ENCODE measurements around the gene LRRC27. TPM values are rescaled to one million over a fixed set of nuclear protein-coding genes. Genes with fewer than 3 reads are reported as not detected.

Gene LRRC27
- total RNA-seq, 2 experiments from 2014 or later, result 2.4 to 2.8 TPM

- intact Hi-C loops (cut with DNase I, micrococcal nuclease), result no loop called here
- TF ChIP-seq, protein P1, sequence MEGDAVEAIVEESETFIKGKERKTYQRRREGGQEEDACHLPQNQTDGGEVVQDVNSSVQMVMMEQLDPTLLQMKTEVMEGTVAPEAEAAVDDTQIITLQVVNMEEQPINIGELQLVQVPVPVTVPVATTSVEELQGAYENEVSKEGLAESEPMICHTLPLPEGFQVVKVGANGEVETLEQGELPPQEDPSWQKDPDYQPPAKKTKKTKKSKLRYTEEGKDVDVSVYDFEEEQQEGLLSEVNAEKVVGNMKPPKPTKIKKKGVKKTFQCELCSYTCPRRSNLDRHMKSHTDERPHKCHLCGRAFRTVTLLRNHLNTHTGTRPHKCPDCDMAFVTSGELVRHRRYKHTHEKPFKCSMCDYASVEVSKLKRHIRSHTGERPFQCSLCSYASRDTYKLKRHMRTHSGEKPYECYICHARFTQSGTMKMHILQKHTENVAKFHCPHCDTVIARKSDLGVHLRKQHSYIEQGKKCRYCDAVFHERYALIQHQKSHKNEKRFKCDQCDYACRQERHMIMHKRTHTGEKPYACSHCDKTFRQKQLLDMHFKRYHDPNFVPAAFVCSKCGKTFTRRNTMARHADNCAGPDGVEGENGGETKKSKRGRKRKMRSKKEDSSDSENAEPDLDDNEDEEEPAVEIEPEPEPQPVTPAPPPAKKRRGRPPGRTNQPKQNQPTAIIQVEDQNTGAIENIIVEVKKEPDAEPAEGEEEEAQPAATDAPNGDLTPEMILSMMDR (IDR thresholded peaks at IDR 0.05), result no peak
- no peaks in the 10 kb centered on the region for H3K27me3 ChIP-seq (ENCODE audit: control insufficient read depth in 1 of 2, insufficient read depth in 2 of 2, low read length in 2 of 2)
Observed at GRCh38 chr10:132414402-132415016, 82.5 kb downstream of the LRRC27 start.

DNA sequence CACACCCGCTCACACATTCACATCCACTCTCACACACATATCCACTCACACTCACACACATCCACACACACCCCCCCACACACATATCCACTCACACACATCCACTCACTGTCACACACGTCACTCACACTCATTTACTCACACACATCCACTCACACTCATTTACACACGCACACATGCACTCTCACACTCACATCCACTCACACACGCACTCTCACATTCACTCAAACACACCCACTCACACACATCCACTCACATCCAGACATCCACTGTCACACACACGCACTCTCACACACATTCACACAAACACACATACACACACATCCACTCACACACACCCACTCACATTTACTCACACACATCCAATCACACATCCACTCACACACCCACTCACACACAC is 83.3 kb downstream of the LRRC27 start:
- Histone ChIP-seq H3K36me3 (ENCODE audit: insufficient read depth, low read length) (peaks cover 5% of the 10 kb centered on the region), H3K27ac (ENCODE audit: low read depth in 1 of 2, low read length in 2 of 2) (no peak overlapping the region), H3K27me3 (ENCODE audit: control insufficient read depth in 1 of 2, insufficient read depth in 2 of 2, low read length in 2 of 2) (no peaks in the 10 kb centered on the region), H3K4me3 (ENCODE audit: low read length) (no peak overlapping the region), H3K9me3 (ENCODE audit: control insufficient read depth in 1 of 2, insufficient read depth in 1 of 2, low read length in 2 of 2) (no peaks in the 10 kb centered on the region), H3K4me1 (ENCODE audit: insufficient read depth, low read length) (peaks cover 16% of the 10 kb centered on the region)
- Mint-ChIP-seq H3K4me3 (no peak overlapping the region), H3K36me3 (ENCODE audit: low read depth) (peaks cover 8% of the 10 kb centered on the region), H3K27ac (no peak overlapping the region), H3K4me1 (ENCODE audit: low read depth) (peaks cover 14% of the 10 kb centered on the region), H3K27me3 (no peaks in the 10 kb centered on the region), H3K9me3 (no peaks in the 10 kb centered on the region)
- DNase-seq, result no peak
- POLR2A ChIA-PET, result no interaction called here
- no peak for ATAC-seq (ENCODE audit: poor library complexity)
- TF ChIP-seq, protein P1 (IDR thresholded peaks at IDR 0.05), result no peak
- intact Hi-C loops (cut with DNase I, micrococcal nuclease), result no loop called here
- CTCF ChIA-PET, result no interaction called here

More at GRCh38 chr10:132414402-132415016, 82.5 kb downstream of the LRRC27 start:
- Histone ChIP-seq H3K9me3 (ENCODE audit: control insufficient read depth in 1 of 2, insufficient read depth in 1 of 2, low read length in 2 of 2) (no peaks in the 10 kb centered on the region), H3K4me1 (ENCODE audit: insufficient read depth, low read length) (peaks cover 9% of the 10 kb centered on the region), H3K4me3 (ENCODE audit: low read length) (no peak overlapping the region), H3K36me3 (ENCODE audit: insufficient read depth, low read length) (peaks cover 5% of the 10 kb centered on the region), H3K27ac (ENCODE audit: low read depth in 1 of 2, low read length in 2 of 2) (no peak overlapping the region)
- peaks cover 16% of the 10 kb centered on the region for H3K4me1 Mint-ChIP-seq (ENCODE audit: low read depth)
- ChIA-PET POLR2A (no interaction called here), CTCF (no interaction called here)
- no peak overlapping the region for H3K4me3 Mint-ChIP-seq
- no peaks in the 10 kb centered on the region for H3K27me3 Mint-ChIP-seq
- DNase-seq (no peak), ATAC-seq (ENCODE audit: poor library complexity) (no peak)
- peaks cover 14% of the 10 kb centered on the region for H3K36me3 Mint-ChIP-seq (ENCODE audit: low read depth)
- H3K9me3 Mint-ChIP-seq, result no peaks in the 10 kb centered on the region
- no peak overlapping the region for H3K27ac Mint-ChIP-seq

DNA sequence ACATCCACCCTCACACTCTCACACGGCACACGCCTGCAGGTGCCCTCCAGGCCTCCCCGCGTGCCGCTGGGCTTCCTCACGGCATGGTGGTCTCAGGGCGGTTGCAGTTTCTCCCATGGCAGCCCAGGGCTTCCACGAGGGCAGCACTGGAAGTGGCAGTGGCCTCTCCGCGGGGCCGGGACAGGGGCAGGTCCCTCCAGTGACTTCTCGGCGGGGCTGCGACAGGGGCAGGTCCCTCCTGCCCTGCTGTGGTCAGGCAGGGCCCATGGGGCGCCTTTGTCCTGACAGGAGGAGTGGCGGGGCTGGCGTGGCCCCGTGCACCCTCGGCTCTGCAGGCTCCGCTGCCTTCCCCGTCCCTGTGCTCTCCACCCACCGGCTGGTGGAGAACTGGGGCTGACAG is 84.0 kb downstream of the LRRC27 start:
- no peak overlapping the region for H3K27ac ChIP-seq (ENCODE audit: low read depth in 1 of 2, low read length in 2 of 2)
- peaks cover 23% of the 10 kb centered on the region for H3K4me1 ChIP-seq (ENCODE audit: insufficient read depth, low read length)
- Mint-ChIP-seq H3K27ac (no peak overlapping the region), H3K4me1 (ENCODE audit: low read depth) (peaks cover 21% of the 10 kb centered on the region), H3K27me3 (no peaks in the 10 kb centered on the region), H3K36me3 (ENCODE audit: low read depth) (peaks cover 8% of the 10 kb centered on the region), H3K9me3 (no peaks in the 10 kb centered on the region), H3K4me3 (no peak overlapping the region)
- CTCF ChIA-PET, result no interaction called here
- TF ChIP-seq, protein P1 (IDR thresholded peaks at IDR 0.05), result no peak
- no peaks in the 10 kb centered on the region for H3K9me3 ChIP-seq (ENCODE audit: control insufficient read depth in 1 of 2, insufficient read depth in 1 of 2, low read length in 2 of 2)
- no peak for ATAC-seq (ENCODE audit: poor library complexity)
- intact Hi-C loops (cut with DNase I, micrococcal nuclease), result no loop called here
- H3K36me3 ChIP-seq (ENCODE audit: insufficient read depth, low read length), result peaks cover 5% of the 10 kb centered on the region
- POLR2A ChIA-PET, result no interaction called here
- H3K4me3 ChIP-seq (ENCODE audit: low read length), result no peak overlapping the region
- H3K27me3 ChIP-seq (ENCODE audit: control insufficient read depth in 1 of 2, insufficient read depth in 2 of 2, low read length in 2 of 2), result no peaks in the 10 kb centered on the region
- no peak for DNase-seq
